SJSA1 (cell line): ENCODE results near the gene TRAF3IP1. TPM values are rescaled to one million over a fixed set of nuclear protein-coding genes. Genes with fewer than 3 reads are reported as not detected.

Source experiments
- DNase-seq, 2 experiments: peaks; one replicate each; pipeline ENCODE4 v3.0.0-alpha.2; 2015 to 2020; ENCODE audit warnings: low spot score in 2 of 2, low read depth in 1 of 2
- H3K27ac ChIP-seq: fragments of 250-450 bp; sonication (Bioruptor Pico); 2 replicates; pipeline ENCODE4 v1.5.1; 2020; ENCODE audit warnings: mild to moderate bottlenecking, moderate library complexity
- H3K27me3 ChIP-seq: fragments of 250-450 bp; sonication (Bioruptor Pico); replicated peaks from 2 replicates; pipeline ENCODE4 v1.5.1; 2020; ENCODE audit warnings: mild to moderate bottlenecking, moderate library complexity
- H3K36me3 ChIP-seq: fragments of 250-450 bp; sonication (Bioruptor Pico); 2 replicates; pipeline ENCODE4 v1.5.1; 2020; ENCODE audit warnings: mild to moderate bottlenecking
- H3K4me1 ChIP-seq: fragments of 250-450 bp; sonication (Bioruptor Pico); replicated peaks from 2 replicates; pipeline ENCODE4 v1.6.1; 2021; ENCODE audit warnings: mild to moderate bottlenecking
- H3K4me3 ChIP-seq: fragments of 250-450 bp; sonication (Bioruptor Pico); 2 replicates; pipeline ENCODE4 v1.5.1; 2020; ENCODE audit warnings: mild to moderate bottlenecking
- H3K9me3 ChIP-seq: fragments of 250-450 bp; sonication (Bioruptor Pico); replicated peaks from 2 replicates; pipeline ENCODE4 v1.5.1; 2020; ENCODE audit warnings: mild to moderate bottlenecking
- total RNA-seq: library from RNA; depleted of rRNA; stranded (reverse); fragments of >200 nt; shearing (Covaris generic); gene quantifications from 2 replicates; pipeline ENCODE4 v1.2.3, GENCODE V29; 2014

The TRAF3IP1 gene
- total RNA-seq, 1 experiment from 2014 or later, result 12.7 TPM

- peaks cover 17% of the 10 kb centered on the region for H3K4me1 ChIP-seq
- H3K9me3 ChIP-seq, result no peaks in the 10 kb centered on the region
- no peaks in the 10 kb centered on the region for H3K36me3 ChIP-seq
- H3K27me3 ChIP-seq, result no peaks in the 10 kb centered on the region; the same call in 1 of the 2 replicates
- no peak overlapping the region for H3K4me3 ChIP-seq
- DNase-seq, result no peak
- H3K27ac ChIP-seq, result no peak overlapping the region
These were observed 26.3 kb upstream of the TRAF3IP1 start for GRCh38 chr2:238294046-238294392.

DNA sequence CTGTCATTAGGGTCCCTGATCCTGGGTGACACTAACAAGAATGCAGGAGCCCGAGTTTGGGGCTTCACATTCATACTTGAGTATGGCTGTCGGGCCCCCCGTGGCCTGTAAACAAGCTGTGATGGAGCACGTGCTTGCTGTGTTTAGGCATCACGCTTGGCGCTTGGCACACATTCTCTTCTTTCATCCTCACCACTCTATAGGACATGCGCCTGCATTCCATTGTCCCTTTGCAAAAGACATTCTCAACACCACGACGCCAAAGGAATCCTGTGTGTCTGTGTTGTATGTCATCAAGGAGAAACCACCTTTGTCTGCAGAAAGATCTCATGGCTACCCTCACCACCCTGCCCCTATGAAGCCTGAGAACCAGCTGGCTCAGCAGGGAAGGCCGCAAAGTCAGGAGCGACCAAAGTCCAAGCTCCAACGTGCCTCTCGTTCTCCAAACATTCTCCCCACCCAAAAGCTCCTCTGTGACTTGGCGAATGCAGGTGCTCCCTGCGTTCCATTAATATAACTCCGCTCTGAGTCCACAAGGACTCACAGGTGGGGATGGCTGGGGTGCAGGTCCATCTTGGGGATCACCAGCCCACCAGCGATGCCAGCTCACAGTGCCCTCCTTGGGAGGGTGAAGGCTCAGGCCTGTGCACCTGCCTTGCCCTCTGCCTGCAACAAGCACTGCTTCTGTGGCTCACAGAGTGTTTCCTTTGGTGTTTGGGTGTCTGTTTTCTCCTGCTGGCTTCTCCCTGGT is 25.8 kb upstream of the TRAF3IP1 start:
- Histone ChIP-seq H3K9me3 (no peaks in the 10 kb centered on the region), H3K4me3 (no peak overlapping the region), H3K27me3 (no peaks in the 10 kb centered on the region; the same call in 1 of the 2 replicates), H3K4me1 (peaks cover 12% of the 10 kb centered on the region), H3K36me3 (no peaks in the 10 kb centered on the region), H3K27ac (no peak overlapping the region)
- DNase-seq, result no peak

- H3K27me3 ChIP-seq, result no peaks in the 10 kb centered on the region; the same call in 1 of the 2 replicates
- H3K9me3 ChIP-seq, result no peaks in the 10 kb centered on the region
- H3K4me3 ChIP-seq, result no peak overlapping the region
- no peaks in the 10 kb centered on the region for H3K36me3 ChIP-seq
- H3K27ac ChIP-seq, result no peak overlapping the region
- DNase-seq, result no peak
- peaks cover 3% of the 10 kb centered on the region for H3K4me1 ChIP-seq
These were observed 24.9 kb upstream of the TRAF3IP1 start for GRCh38 chr2:238295144-238296112.

DNA sequence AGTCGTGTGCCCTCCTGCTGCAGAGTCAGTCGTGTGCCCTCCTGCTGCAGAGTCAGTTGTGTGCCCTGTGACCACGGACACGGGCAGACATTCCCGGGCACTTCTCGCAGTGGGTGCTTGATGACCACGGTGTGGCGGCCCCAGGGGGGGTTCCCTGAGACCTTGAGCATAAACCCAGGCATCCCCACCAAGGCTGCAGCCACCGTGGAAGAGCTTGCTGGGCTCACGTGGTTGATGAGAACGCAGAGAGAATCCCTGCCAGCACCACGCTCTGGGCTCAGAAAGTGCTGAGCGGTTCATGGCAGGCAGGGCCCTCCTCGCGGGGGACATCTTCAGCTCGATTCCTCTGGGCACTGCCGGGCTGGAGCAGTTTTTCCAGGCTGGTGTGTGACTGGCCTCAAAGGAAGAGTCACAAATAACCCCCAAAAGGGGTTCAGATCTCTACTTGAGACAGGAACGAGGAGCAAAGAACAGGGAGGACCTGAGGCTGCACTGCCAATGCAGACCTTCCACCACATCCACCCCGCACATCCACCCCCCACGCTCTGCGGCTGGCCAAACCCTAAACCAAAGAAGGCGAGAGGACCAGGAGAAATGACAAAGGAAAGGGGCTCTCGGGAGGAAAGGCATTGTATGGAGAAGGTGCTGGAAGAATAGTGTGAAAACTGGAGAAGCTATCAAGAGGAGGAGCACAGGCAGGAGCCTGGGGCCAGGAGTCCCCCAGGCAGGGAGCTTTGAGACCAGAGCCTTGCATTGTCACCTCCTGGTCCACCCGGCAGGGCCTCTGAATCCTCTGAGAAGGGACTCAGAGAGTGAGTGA is 23.5 kb upstream of the TRAF3IP1 start:
- H3K9me3 ChIP-seq, result no peaks in the 10 kb centered on the region
- 0 out of 2 replicates have a peak, but pooled peaks cover under 1% of the 10 kb centered on the region for H3K4me1 ChIP-seq
- H3K27me3 ChIP-seq, result no peaks in the 10 kb centered on the region; the same call in 1 of the 2 replicates
- H3K27ac ChIP-seq, result no peak overlapping the region
- H3K4me3 ChIP-seq, result no peak overlapping the region
- no peak for DNase-seq
- H3K36me3 ChIP-seq, result no peaks in the 10 kb centered on the region

DNA sequence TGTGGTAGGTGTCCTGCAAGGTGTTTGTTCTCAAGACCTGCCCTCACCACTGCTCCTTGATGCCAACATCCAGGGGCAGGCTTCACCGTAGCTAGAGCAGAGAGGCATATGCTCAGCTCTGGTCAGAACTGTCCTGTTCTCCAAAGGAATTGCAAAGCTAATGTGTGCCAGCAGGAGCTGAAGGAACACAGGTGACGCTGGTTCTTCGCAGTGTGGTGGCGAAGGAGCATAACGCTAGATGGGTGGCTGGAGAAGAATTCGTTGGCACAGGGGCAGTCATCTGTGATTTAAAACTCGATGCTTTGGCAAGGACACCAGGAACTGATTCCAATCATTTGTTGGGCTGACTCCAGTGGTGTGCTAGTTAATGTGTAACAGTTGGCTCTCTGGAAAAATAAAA is 20.5 kb upstream of the TRAF3IP1 start:
- Histone ChIP-seq H3K27ac (no peak overlapping the region), H3K36me3 (no peaks in the 10 kb centered on the region), H3K4me3 (no peak overlapping the region), H3K9me3 (no peaks in the 10 kb centered on the region), H3K27me3 (no peaks in the 10 kb centered on the region), H3K4me1 (0 out of 2 replicates have a peak, but pooled peaks cover 4% of the 10 kb centered on the region)
- no peak for DNase-seq

DNA sequence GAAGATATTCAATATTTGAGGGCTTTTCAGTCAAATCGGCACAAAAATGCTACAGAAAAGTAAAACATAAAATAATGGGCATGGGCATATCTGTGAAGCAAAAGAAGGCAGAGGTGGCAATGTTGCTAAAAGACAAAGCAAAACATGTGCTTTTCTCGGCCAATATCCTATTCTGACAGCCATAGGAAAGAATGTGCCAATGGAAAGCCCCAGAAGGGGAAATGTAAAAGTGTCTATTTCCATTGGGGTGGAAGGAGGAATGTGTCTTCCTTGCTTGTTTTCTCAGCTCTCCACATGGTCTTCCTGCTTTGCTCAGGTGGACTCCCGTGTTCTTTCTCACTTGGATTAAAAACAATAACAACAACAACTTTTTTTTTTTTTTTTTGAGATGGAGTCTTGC is 18.2 kb upstream of the TRAF3IP1 start:
- Histone ChIP-seq H3K27me3 (no peaks in the 10 kb centered on the region), H3K9me3 (no peaks in the 10 kb centered on the region), H3K27ac (no peak overlapping the region), H3K4me3 (no peak overlapping the region), H3K36me3 (no peaks in the 10 kb centered on the region), H3K4me1 (0 out of 2 replicates have a peak, but pooled peaks cover 4% of the 10 kb centered on the region)
- no peak for DNase-seq

- Histone ChIP-seq H3K4me1 (0 out of 2 replicates have a peak, but pooled peaks cover 4% of the 10 kb centered on the region), H3K9me3 (no peaks in the 10 kb centered on the region), H3K4me3 (no peak overlapping the region), H3K36me3 (no peaks in the 10 kb centered on the region), H3K27me3 (no peaks in the 10 kb centered on the region), H3K27ac (no peak overlapping the region)
- no peak for DNase-seq
These were observed 17.6 kb upstream of the TRAF3IP1 start for GRCh38 chr2:238302751-238303150.

- no peak overlapping the region for H3K27ac ChIP-seq
- no peak for DNase-seq
- H3K9me3 ChIP-seq, result no peaks in the 10 kb centered on the region
- 0 out of 2 replicates have a peak, but pooled peaks cover 4% of the 10 kb centered on the region for H3K4me1 ChIP-seq
- no peaks in the 10 kb centered on the region for H3K36me3 ChIP-seq
- H3K4me3 ChIP-seq, result no peak overlapping the region
- no peaks in the 10 kb centered on the region for H3K27me3 ChIP-seq
These were observed 16.2 kb upstream of the TRAF3IP1 start for GRCh38 chr2:238304116-238304515.

- Histone ChIP-seq H3K27me3 (no peaks in the 10 kb centered on the region), H3K9me3 (no peaks in the 10 kb centered on the region), H3K4me1 (0 out of 2 replicates have a peak, but pooled peaks cover 4% of the 10 kb centered on the region), H3K27ac (no peak overlapping the region), H3K4me3 (no peak overlapping the region), H3K36me3 (no peaks in the 10 kb centered on the region)
- DNase-seq, result no peak
These were observed 15.0 kb upstream of the TRAF3IP1 start for GRCh38 chr2:238305092-238305862.

DNA sequence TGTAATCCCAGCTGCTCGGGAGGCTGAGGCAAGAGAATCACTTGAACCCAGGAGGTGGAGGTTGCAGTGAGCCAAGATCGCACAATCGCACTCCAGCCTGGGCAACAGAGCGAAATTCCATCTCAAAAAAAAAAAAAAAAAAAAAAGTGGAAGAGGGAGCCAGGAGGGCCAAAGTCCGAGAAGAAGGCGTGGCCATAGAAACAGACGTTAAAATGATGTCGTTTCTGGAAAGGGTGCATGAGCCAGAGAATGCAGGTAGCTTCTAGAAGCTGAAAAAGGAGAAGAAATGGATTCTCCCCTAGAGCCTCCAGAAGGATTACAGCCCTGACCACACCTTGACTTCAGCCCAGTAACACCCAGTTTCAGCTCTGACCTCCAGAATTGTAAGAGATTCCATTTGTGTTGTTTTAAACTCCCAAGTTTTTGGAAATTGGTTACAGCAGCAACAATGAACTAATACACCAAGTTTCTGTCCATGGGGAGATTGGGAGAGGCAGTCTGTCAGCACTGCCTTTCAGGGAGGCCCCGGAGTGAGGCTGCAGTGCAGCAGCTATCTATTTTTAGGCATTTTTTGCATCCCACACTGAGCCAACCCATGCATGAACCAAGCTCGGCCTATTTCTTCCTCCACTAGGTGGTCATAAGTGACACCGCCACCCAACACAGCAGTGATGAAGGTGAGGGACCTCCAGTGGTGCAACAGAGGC is 14.2 kb upstream of the TRAF3IP1 start:
- Histone ChIP-seq H3K27ac (no peak overlapping the region), H3K4me3 (no peak overlapping the region), H3K9me3 (no peaks in the 10 kb centered on the region), H3K4me1 (0 out of 2 replicates have a peak, but pooled peaks cover 4% of the 10 kb centered on the region), H3K27me3 (no peaks in the 10 kb centered on the region), H3K36me3 (no peaks in the 10 kb centered on the region)
- DNase-seq, result no peak

- Histone ChIP-seq H3K27ac (no peak overlapping the region), H3K4me3 (no peak overlapping the region), H3K36me3 (no peaks in the 10 kb centered on the region), H3K27me3 (no peaks in the 10 kb centered on the region), H3K9me3 (no peaks in the 10 kb centered on the region), H3K4me1 (0 out of 2 replicates have a peak, but pooled peaks cover 4% of the 10 kb centered on the region)
- no peak for DNase-seq
These were observed 13.7 kb upstream of the TRAF3IP1 start for GRCh38 chr2:238306672-238306998.

DNA sequence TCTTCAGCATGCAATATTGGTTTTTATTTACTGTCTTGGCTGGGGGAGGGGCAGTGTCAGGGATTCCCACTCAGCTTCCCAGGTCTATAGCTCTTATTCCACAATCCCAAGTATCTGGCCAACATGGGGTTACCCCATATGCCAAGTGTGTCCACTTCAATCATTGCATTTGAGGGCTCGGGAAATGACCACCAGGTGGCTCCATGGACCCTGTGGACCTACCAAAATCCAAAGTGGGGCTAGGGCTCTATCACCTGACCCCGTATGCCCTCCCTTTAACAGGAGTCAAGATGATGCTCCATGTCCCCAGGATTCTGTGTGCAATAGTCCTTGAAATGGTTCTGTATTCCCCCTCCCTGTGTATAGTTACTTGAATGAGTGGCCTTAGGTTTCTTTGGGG is 12.1 kb upstream of the TRAF3IP1 start:
- Histone ChIP-seq H3K4me1 (no peaks in the 10 kb centered on the region), H3K9me3 (no peaks in the 10 kb centered on the region)

More for the DNA sequence above, 12.1 kb upstream of the TRAF3IP1 start:
- no peak overlapping the region for H3K4me3 ChIP-seq
- DNase-seq, result no peak
- no peaks in the 10 kb centered on the region for H3K36me3 ChIP-seq
- no peak overlapping the region for H3K27ac ChIP-seq
- H3K27me3 ChIP-seq, result no peaks in the 10 kb centered on the region
